SK-N-SH (cell line): ENCODE results near the gene PPAT. TPM values are rescaled to one million over a fixed set of nuclear protein-coding genes. Genes with fewer than 3 reads are reported as not detected.

Experiments used
- CTCF ChIA-PET: fragments of 300-600, 350-600 bp; formaldehyde crosslinking; extraction: SDS; loops from one replicate; lab custom pipeline; 2021; lab: Yijun Ruan, JAX
- POLR2A ChIA-PET: fragments of 350-600 bp; sonication (Branson Sonifier 250); formaldehyde crosslinking; extraction: SDS; loops from one replicate; lab custom pipeline; 2020; ENCODE audit warnings: antibody characterized with exemption, inconsistent platforms; lab: Yijun Ruan, JAX
- DNase-seq: peaks from one replicate; pipeline ENCODE4 v3.0.0; 2012
- H2AFZ ChIP-seq: fragments of 200-600 bp; sonication (generic); 2 replicates; pipeline ENCODE4 v1.8.1; 2016; ENCODE audit warnings: antibody characterized with exemption, mild to moderate bottlenecking, low read depth
- H3F3A ChIP-seq: fragments of 200-600 bp; sonication (generic); replicated peaks from 2 replicates; pipeline ENCODE3; 2016; ENCODE audit warnings: antibody characterized with exemption, mild to moderate bottlenecking; ENCODE audit not compliant: insufficient read depth
- H3K27ac ChIP-seq, 2 experiments: fragments of 200-500 bp in 1 of 2; fragments of 200-600 bp in 1 of 2; sonication (Bioruptor generic) in 1 of 2; sonication (generic), shearing (Covaris generic) in 1 of 2; 2 replicates each; pipeline versions ENCODE4 v1.5.1 to v1.6.1; 2014 to 2016; ENCODE audit warnings: low read depth in 2 of 2, inconsistent platforms in 1 of 2, low read length in 1 of 2, mild to moderate bottlenecking in 1 of 2, mixed read lengths in 1 of 2
- H3K27me3 ChIP-seq: fragments of 200-600 bp; sonication (generic), shearing (Covaris generic); 2 replicates; pipeline ENCODE4 v1.6.1; 2016; ENCODE audit warnings: mixed run types; ENCODE audit not compliant: insufficient read depth
- H3K36me3 ChIP-seq, 2 experiments: fragments of 200-500 bp in 1 of 2; fragments of 200-600 bp in 1 of 2; sonication (Bioruptor generic) in 1 of 2; sonication (generic) in 1 of 2; replicated peaks in 1 of 2; 2 replicates each; pipeline versions ENCODE3 to v1.5.1; 2014 to 2016; ENCODE audit warnings: low read length in 1 of 2, mild to moderate bottlenecking in 1 of 2; ENCODE audit not compliant: insufficient read depth in 2 of 2, control insufficient read depth in 1 of 2
- H3K4me1 ChIP-seq, 2 experiments: fragments of 200-500 bp in 1 of 2; fragments of 200-600 bp in 1 of 2; sonication (Bioruptor generic) in 1 of 2; sonication (generic), shearing (Covaris generic) in 1 of 2; 2 replicates each; pipeline versions ENCODE4 v1.5.1 to v1.6.1; 2014 to 2016; ENCODE audit warnings: low read depth in 1 of 2, low read length in 1 of 2, mixed run types in 1 of 2; ENCODE audit not compliant: insufficient read depth in 2 of 2, control insufficient read depth in 1 of 2
- H3K4me2 ChIP-seq: fragments of 200-600 bp; sonication (generic), shearing (Covaris generic); 2 replicates; pipeline ENCODE4 v1.6.1; 2017; ENCODE audit warnings: mixed run types
- H3K4me3 ChIP-seq, 2 experiments: fragments of 200-500 bp in 1 of 2; fragments of 200-600 bp in 1 of 2; sonication (Bioruptor generic) in 1 of 2; sonication (generic), shearing (Covaris generic) in 1 of 2; 2 replicates each; pipeline versions ENCODE4 v1.5.1 to v1.8.1; 2014 to 2016; ENCODE audit warnings: low read depth in 2 of 2, inconsistent platforms in 1 of 2, low read length in 1 of 2, mild to moderate bottlenecking in 1 of 2, mixed read lengths in 1 of 2, moderate library complexity in 1 of 2
- H3K79me2 ChIP-seq: fragments of 200-600 bp; sonication (generic); 2 replicates; pipeline ENCODE4 v1.8.1; 2017; ENCODE audit warnings: mild to moderate bottlenecking; ENCODE audit not compliant: insufficient read depth
- H3K9ac ChIP-seq: fragments of 200-600 bp; sonication (generic); 2 replicates; pipeline ENCODE4 v1.6.1; 2017; ENCODE audit warnings: mixed run types
- H3K9me2 ChIP-seq: fragments of 200-600 bp; sonication (generic); 2 replicates; pipeline ENCODE4 v1.6.1; 2017; ENCODE audit warnings: mixed run types
- H3K9me3 ChIP-seq: fragments of 200-600 bp; sonication (generic); 2 replicates; pipeline ENCODE4 v1.6.1; 2017; ENCODE audit warnings: mixed run types, mild to moderate bottlenecking, moderate library complexity
- H4K20me1 ChIP-seq: fragments of 200-600 bp; sonication (generic); 2 replicates; pipeline ENCODE4 v1.6.1; 2017; ENCODE audit warnings: mild to moderate bottlenecking, mixed run types; ENCODE audit not compliant: insufficient read depth
- CHD2 ChIP-seq: fragments of 150-350 bp; IDR thresholded peaks from 2 replicates; pipeline ENCODE4 v1.6.1; 2018; ENCODE audit warnings: low read length; ENCODE audit not compliant: partially characterized antibody
- EP300 ChIP-seq, 2 experiments: IDR thresholded peaks; 2 replicates each; pipeline versions ENCODE4 v1.4.0 to v1.6.1; 2012; ENCODE audit warnings: borderline replicate concordance in 1 of 2, low read depth in 1 of 2, low read length in 1 of 2
- EZH2phosphoT487 ChIP-seq: fragments of 200-600 bp; sonication (generic); IDR thresholded peaks from 2 replicates; pipeline ENCODE4 v1.6.1; 2017; ENCODE audit warnings: low read depth, mixed run types, mild to moderate bottlenecking, antibody characterized with exemption, moderate library complexity, borderline replicate concordance
- FOSL2 ChIP-seq: IDR thresholded peaks from 2 replicates; pipeline ENCODE4 v1.4.0; 2012; ENCODE audit warnings: low read depth, mild to moderate bottlenecking, moderate library complexity, borderline replicate concordance
- JUND ChIP-seq: IDR thresholded peaks from 2 replicates; pipeline ENCODE4 v1.4.0; 2012
- MXI1 ChIP-seq: IDR thresholded peaks from 2 replicates; pipeline ENCODE4 v1.6.1; 2012; ENCODE audit warnings: mild to moderate bottlenecking, low read depth, low read length, improper control_type of control experiment
- NRF1 ChIP-seq: IDR thresholded peaks from 2 replicates; pipeline ENCODE4 v1.6.1; 2012; ENCODE audit warnings: low read depth, mild to moderate bottlenecking, low read length
- SIN3A ChIP-seq: IDR thresholded peaks from 2 replicates; pipeline ENCODE4 v1.6.1; 2012; ENCODE audit warnings: low read depth, mild to moderate bottlenecking, low read length, moderate library complexity, borderline replicate concordance
- TCF12 ChIP-seq: IDR thresholded peaks from 2 replicates; pipeline ENCODE4 v1.4.0; 2012
- WGBS: methylation state at CpG from one replicate; pipeline ENCODE4 v1.1.6; 2017; ENCODE audit warnings: low lambda C conversion rate; 5-methylcytosine and 5-hydroxymethylcytosine counted together
- polyA plus RNA-seq, 3 experiments: library from polyadenylated mRNA; depleted of rRNA; stranded (reverse); fragments of >200 nt; gene quantifications; 2 replicates each; pipeline ENCODE4 v1.2.3, GENCODE V29; 2012
- TF ChIP-seq, protein P1 (sequence below): IDR thresholded peaks from 2 replicates; pipeline ENCODE4 v1.4.0; 2012; ENCODE audit warnings: low read depth, borderline replicate concordance
- TF ChIP-seq, protein P2 (sequence below): IDR thresholded peaks from 2 replicates; pipeline ENCODE4 v1.4.0; 2012; ENCODE audit warnings: low read depth

Gene PPAT
- polyA plus RNA-seq, 1 of the 3 experiments (the other 2 are of a cell fraction) = 7.4 TPM

DNA sequence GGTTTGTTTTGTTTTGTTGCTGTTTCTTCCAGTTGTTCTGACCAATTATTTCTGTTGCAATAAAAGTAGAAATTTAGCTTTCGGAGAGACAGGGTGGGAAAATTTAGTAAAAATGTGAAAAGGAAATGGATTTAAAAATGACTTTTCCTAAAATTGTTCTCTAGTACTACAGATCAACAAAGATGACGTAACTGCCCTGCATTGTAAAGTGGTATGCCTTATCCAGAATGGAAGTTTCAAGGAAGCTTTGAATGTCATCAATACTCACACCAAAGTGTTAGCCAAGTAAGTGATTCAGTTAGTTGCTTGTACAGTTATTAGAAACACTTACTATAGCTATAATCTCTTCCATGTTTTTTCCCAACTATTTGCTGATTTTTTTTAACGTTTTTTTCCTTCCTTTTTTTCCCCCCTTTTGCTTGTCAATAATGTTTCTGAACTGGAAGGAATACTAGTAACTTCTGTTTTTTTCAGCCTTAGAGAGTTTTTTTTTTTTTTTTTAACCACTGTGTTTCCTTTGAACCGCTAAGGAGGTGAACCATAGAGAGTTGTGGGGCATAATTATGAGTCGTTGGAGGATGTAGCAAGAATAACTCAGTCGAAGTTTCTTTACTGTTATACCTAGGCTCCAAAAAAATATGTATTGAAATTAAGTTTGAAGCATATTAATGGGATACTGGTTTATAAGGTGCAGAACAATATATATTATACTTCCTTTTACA lies 34.2 kb upstream of the PPAT start (continued):
- no peak for TF ChIP-seq EP300 (IDR thresholded peaks at IDR 0.05; ENCODE audit: borderline replicate concordance in 1 of 2, low read depth in 1 of 2, low read length in 1 of 2)
- TF ChIP-seq FOSL2 = no peak
- TF ChIP-seq NRF1 = no peak

DNA sequence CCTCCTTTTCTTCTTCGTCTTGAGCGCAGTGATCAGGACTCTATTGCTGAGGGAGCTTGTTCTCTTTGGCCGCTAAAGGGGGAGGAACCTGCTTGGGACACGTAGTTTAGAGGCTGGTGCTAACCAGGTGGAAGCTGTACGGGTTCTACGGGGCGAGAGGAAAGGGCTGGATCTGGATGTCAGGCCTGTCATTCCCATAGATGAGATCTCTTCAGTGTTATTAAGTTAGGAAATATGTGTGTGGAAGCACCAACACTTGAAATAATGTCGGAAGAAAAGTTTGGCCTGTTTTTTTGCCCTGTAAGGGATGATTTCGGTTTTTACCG lies 32.6 kb upstream of the PPAT start:
- ChIA-PET POLR2A (interaction anchor here (0.7 to 1.9 kb wide), 2 partner anchors 32 to 63 kb away, joined by 3 to 7 read pairs; partner anchors contain the start of genes PAICS and PPAT), CTCF (interaction anchor here (0.6 to 1.2 kb wide), 3 partner anchors 76 to 983 kb away, joined by 3 to 10 read pairs (median 4); no protein-coding TSS in a partner anchor)
- peak; percentile 60 for DNase-seq
- Histone ChIP-seq H2AFZ (peak overlapping the region; percentile 86), H3F3A (no peaks in the 10 kb centered on the region), H3K27me3 (no peaks in the 10 kb centered on the region), H3K79me2 (peaks cover 100% of the 10 kb centered on the region), H4K20me1 (peaks cover 17% of the 10 kb centered on the region), H3K4me1 (peaks cover 0 to 18% of the 10 kb centered on the region in 2 experiments; a peak in 2 of 4 replicates), H3K4me2 (peak overlapping the region; percentile 95), H3K9ac (peak overlapping the region; percentile 94), H3K27ac (peak overlapping the region; percentile 91 to 96), H3K9me3 (no peaks in the 10 kb centered on the region), H3K4me3 (peak overlapping the region; percentile 75 to 80), H3K9me2 (no peaks in the 10 kb centered on the region), H3K36me3 (peaks cover 23 to 36% of the 10 kb centered on the region in 2 experiments)
- WGBS = 2% methylated on average over 10 of the region's 10 CpGs
- TF ChIP-seq CHD2 (no peak), TCF12 (no peak), EP300 (IDR thresholded peaks at IDR 0.05; ENCODE audit: borderline replicate concordance in 1 of 2, low read depth in 1 of 2, low read length in 1 of 2) (no peak), SIN3A (0 out of 2 replicates have a peak, but pooled peaks have one; percentile 27), MXI1 (peak; percentile 68), JUND (no peak), EZH2phosphoT487 (no peak)
- TF ChIP-seq, protein P1, sequence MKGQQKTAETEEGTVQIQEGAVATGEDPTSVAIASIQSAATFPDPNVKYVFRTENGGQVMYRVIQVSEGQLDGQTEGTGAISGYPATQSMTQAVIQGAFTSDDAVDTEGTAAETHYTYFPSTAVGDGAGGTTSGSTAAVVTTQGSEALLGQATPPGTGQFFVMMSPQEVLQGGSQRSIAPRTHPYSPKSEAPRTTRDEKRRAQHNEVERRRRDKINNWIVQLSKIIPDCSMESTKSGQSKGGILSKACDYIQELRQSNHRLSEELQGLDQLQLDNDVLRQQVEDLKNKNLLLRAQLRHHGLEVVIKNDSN = no peak
- TF ChIP-seq, protein P2, sequence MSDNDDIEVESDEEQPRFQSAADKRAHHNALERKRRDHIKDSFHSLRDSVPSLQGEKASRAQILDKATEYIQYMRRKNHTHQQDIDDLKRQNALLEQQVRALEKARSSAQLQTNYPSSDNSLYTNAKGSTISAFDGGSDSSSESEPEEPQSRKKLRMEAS = peak; percentile 0; the same call in 1 of the 2 replicates
